CD4-positive, alpha-beta T cell treated with Interleukin-17A for 4 hours (primary cell): ENCODE data around the gene NDUFA13.

Experiments used
- DNase-seq: peaks from one replicate; pipeline ENCODE4 v3.0.0-alpha.2; 2020; ENCODE audit warnings: mixed read lengths

The NDUFA13 gene

GRCh38 chr19:19534556-19535265 is 18.7 kb downstream of the NDUFA13 start:
- no peak for DNase-seq

- DNase-seq = no peak
Observed at GRCh38 chr19:19535311-19536191, 19.5 kb downstream of the NDUFA13 start.

GRCh38 chr19:19537075-19538048 is 21.3 kb downstream of the NDUFA13 start:
- DNase-seq = no peak

GRCh38 chr19:19538061-19538784 is 22.2 kb downstream of the NDUFA13 start, which contains the start of gene CILP2:
Gene CILP2 (plus strand): TSS chr19:19538265. CDS start chr19:19538350, 85 bp downstream.
- peak; percentile 65 for DNase-seq

- DNase-seq = no peak
Observed at GRCh38 chr19:19538785-19539166, 22.8 kb downstream of the NDUFA13 start.

- DNase-seq = no peak
Observed at GRCh38 chr19:19539698-19540063, 23.7 kb downstream of the NDUFA13 start.

GRCh38 chr19:19540064-19540714 is 24.2 kb downstream of the NDUFA13 start:
- peak; percentile 84 for DNase-seq

GRCh38 chr19:19540715-19541515 is 24.9 kb downstream of the NDUFA13 start:
- DNase-seq = peak; percentile 87

GRCh38 chr19:19541616-19542015 is 25.6 kb downstream of the NDUFA13 start:
- DNase-seq = no peak

GRCh38 chr19:19542507-19542906 is 26.5 kb downstream of the NDUFA13 start:
- DNase-seq = no peak

- DNase-seq = no peak
Observed at GRCh38 chr19:19543101-19543500, 27.1 kb downstream of the NDUFA13 start.

GRCh38 chr19:19543640-19544039 is 27.6 kb downstream of the NDUFA13 start:
- DNase-seq = no peak

- DNase-seq = no peak
Observed at GRCh38 chr19:19544257-19544953, 28.4 kb downstream of the NDUFA13 start.

GRCh38 chr19:19544954-19545591 is 29.0 kb downstream of the NDUFA13 start:
- DNase-seq = no peak

GRCh38 chr19:19545707-19546106 is 29.7 kb downstream of the NDUFA13 start:
- no peak for DNase-seq

GRCh38 chr19:19546751-19547162 is 30.7 kb downstream of the NDUFA13 start:
- DNase-seq = no peak

- DNase-seq = no peak
Observed at GRCh38 chr19:19547674-19548336, 31.8 kb downstream of the NDUFA13 start.

- DNase-seq = no peak
Observed at GRCh38 chr19:19548915-19549759, 33.1 kb downstream of the NDUFA13 start.
